Activated CD4-positive, alpha-beta T cell treated with anti-CD3 and anti-CD28 coated beads for 24 hours (primary cell): ENCODE data around the gene EIF4G3.
"Not testable (repeated sequence)": the region's sequence is repeated elsewhere in the genome, so short reads cannot be mapped to it uniquely, and the experiment has no call there.

Experiments used
- DNase-seq, 2 donors: peaks; one replicate each; pipeline ENCODE4 v3.0.0-alpha.2; 2020; ENCODE audit warnings: low read depth in 2 of 2

The EIF4G3 gene

GRCh38 chr1:20882837-20883236, 293.9 kb downstream of the EIF4G3 start:
- no peak for DNase-seq

GRCh38 chr1:20878799-20879198, 297.9 kb downstream of the EIF4G3 start:
- DNase-seq, result no peak

DNA sequence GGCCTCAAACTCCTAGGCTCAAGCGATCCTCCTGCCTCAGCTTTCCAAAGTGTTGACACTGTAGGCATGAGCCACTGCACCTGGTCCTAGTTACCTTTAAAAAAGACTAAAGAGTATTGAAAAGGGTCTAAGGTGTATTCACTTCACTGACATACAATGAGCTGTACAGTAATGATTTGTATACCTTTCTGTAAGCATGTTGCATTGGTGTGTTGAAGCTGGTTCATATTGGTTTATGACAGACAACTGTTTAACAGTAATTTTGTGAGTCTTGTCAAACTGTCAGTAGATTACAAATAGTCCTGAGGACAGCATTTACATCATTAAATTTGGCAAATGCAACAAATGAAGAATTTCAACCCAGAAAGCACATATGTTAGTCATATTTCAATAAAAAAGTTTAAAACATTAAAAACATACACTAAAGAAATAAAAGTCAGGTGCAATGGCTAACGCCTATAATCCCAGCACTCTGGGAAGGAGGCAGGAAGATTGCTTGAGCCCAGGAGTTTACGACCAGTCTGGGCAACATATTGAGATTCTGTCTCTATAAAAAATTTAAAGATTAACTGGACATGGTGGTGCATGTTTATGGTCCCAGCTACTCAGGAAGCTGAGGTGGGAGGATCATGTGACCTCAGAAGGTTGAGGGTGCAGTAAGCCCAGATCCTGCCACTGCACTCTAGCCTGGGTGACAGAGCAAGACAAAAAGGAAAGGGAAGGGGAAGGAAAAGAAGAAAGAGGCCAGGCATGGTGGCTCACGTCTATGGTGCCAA, 301.3 kb downstream of the EIF4G3 start:
- no peak for DNase-seq

DNA sequence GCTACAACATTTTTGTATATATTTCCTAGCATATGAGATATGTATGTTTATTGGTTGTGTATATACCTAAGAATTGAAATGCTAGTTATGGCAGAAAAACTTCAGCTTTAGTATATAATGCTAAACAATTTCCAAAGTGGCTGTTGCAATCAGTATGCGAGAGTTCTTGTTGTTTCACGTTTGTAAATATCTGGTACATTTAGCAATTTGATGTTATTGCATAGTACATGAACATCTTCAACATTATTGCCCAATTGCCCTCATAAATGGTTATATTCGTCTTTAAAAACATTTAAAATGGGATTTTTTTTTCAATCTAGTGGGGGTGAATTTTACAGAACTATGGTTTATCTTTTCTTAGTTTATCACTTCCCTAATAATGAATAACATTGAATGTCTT, 303.4 kb downstream of the EIF4G3 start:
- no peak for DNase-seq

DNA sequence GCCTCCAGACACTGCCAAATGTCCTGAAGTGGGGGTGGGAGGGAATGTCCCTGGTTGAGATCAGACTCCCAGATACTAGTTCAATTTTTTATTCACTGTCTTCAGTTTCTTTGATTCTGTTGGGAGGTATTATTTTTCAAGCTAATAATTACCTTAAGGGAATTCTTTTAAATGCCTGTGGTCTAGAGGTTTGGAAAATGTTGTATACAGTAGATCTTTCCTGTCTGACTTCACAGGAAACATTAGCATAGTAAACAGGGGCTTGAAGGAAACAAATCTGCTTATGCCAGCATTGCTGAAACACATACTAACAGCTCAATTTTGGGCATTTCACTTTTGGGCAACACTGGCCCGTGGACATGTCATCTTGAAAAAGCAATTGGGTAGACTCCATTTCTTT, 305.3 kb downstream of the EIF4G3 start:
- DNase-seq, result no peak

DNA sequence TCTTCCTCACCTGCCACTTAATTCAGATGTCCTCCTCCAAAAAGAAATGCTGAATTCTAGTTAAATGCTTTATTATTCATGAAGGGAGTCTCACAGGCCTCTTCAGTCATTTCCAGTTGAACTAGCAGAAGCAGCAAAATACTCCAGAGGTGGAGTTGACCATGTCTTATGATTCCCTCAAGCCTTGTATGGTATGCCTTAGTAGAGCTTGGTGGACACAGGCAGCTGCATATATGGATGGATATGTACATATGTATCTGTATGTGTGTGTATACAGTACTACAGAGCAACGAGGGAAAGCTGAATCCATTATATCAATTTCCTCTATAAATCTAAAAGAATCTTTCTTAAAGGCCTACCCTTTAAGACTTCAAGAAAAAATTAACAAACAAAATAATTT, 306.0 kb downstream of the EIF4G3 start:
- DNase-seq, result no peak

DNA sequence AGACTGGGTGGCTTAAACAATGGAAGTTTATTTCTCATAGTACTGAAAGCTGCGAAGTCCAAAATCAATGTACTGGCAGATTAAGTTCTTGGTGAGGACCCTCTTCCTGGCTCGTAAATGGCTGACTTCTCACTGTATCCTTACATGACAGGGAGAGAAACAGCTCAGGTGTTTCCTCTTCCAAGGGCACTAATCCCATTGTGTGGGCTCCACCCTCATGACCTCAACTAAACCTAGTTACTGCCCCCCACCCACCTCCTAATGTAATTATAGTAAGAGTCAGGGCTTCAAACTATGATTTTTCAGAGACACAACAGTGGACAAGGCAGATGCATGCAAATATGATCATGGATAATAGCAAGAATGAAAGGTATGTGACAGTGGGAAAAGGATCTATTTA, 308.4 kb downstream of the EIF4G3 start:
- no peak for DNase-seq

DNA sequence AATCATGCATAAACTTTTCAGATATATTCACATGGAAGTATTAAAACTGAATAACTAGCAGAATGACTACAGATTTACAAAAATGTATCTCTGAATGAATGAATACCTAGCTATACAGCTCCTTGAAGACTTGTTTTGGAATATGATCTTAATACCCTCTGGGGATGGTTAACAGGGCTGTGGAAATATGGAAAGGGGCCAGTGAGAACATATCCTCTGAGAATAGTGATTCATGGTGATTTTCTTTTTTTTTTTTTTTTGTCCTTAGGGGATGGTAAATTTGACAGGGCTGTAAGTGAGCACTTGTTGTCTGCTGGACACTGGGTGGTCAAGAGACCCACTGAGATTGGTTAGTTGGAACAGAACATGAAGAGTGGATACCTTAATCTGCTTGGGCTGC, 308.9 kb downstream of the EIF4G3 start:
- DNase-seq, result no peak

DNA sequence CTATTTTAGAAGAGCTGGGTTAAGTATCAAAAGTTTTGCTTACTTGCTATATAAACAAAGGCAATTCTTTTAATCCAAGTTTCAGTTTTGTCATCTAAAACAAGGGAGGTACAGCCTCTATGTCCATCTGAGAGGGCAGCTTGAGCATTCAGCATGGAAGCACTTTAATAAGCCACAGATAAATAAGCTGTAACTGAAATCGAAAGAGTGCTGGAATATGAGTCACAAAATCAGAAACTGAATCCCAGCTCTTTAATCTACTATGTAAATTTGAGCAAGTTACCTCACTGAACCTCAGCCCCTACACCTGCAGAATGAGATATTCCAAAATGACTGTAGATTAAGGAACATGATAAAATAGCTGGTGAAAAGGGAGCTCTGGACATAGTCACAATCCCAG, 309.6 kb downstream of the EIF4G3 start:
- DNase-seq, result no peak

GRCh38 chr1:20865001-20865400, 311.7 kb downstream of the EIF4G3 start:
- no peak for DNase-seq

DNA sequence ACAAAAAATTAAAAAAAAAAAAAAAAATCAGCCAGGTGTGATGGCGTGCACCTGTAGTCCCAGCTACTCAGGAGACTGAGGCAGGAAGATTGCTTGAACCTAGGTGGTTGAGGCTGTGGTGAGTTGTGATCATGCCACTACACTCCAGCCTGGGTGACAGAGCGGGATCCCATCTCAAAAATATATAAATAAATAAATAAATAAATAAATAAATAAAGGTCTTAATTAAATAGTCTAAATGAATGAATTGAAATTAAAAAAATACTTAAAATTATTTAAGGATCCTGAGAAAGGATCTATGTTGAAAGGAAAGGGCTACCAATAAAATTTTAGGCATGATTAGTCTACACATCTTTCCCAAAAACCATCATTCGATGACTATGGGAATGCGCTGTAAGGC, 322.2 kb downstream of the EIF4G3 start:
- no peak for DNase-seq

DNA sequence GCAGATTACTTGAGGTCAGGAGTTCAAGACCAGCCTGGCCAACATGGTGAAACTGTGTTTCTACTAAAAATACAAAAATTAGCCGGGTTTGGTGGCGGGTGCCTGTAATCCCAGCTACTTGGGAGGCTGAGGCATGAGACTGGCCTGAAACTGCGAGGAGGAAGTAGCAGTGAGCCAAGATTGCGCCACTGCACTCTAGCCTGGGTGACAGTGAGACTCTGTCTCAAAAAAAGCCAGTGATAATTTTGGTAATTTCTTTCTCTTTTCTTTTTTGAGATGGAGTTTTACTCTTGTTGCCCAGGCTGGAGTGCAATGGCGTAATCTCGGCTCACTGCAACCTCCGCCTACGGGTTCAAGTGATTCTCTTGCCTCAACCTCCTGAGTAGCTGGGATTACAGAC, 324.9 kb downstream of the EIF4G3 start:
- DNase-seq, result not testable (repeated sequence)

GRCh38 chr1:20850021-20850420, 326.7 kb downstream of the EIF4G3 start:
- DNase-seq, result no peak

GRCh38 chr1:20849100-20849499, 327.6 kb downstream of the EIF4G3 start:
- no peak for DNase-seq

DNA sequence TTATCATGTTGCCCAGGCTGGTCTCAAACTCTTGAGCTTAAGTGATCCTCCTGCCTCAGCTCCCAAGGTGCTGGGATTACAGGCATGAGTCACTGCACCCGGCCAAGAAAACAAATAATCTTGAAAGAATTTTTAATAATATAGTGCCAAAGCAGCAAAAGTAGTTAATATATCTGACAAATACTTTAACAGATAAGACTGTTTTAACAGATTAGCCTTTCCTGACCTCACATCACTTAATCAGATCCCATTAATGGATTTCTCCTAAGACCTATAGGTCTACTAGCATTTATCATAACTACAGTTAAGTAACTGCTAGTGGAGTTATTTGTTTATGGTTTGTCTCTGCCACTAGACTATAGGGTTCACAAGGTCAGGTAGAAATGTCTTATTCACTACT, 328.5 kb downstream of the EIF4G3 start:
- DNase-seq, result no peak

DNA sequence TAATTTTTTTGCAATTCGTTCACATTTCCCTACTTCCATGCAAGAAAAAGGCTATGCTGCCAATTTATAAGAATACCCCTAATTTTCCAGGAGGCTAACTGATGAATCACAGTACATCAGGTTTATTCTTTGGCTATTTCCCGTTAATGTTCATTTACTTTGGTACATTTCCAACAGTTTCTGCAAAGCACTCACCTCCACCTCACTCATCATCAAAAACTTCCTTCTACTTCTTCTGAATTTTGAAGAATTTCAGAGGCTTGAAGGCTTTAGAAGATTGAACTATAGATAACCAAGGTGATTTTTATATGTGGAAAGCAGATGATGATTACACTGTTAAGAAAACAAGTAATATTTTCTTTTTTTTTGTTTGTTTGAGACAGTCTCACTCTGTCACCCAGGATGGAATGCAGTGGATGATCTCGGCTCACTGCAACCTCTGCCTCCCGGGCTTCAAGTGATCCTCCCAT, 329.1 kb downstream of the EIF4G3 start:
- no peak for DNase-seq

DNA sequence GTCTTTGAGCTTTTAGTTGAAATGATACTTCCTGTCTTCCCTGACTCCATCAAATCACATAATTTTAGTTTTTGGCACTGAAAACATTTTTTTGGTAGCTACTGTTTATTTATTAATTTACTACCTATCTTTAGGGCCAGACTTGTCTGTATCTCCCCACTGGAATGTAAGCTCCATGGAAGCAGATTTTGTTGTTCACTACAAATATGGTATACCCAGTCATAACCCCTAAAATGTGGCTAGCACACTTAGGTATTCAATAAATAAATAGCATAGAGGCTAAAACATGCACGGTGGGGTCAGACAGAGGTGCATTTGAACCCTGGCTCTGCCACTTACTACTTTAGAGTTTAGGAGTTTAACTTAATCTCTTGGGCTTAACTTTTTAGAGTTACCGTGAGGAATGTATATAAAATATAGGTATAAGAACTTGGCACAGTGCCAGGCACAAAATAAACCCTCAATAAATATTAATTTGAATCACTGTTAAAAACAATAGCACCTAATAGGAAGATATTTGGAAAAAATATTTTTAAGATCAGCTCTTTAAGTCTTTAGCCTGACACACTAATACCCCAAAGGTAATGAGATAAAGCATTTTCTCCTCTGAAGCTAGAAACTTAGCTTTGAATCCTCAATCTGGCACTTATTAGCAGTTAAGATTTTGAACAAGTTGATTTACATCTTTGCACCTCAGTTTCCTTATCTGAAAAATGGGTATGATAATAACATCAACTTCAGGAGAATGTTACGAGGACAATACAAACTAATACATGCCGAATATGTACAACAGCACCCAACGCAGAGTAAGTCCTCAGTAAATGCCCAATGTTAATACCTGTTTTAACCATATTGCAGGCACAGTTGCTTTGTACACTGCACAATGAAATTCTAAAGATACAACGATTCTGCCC, 330.0 kb downstream of the EIF4G3 start:
- no peak for DNase-seq

DNA sequence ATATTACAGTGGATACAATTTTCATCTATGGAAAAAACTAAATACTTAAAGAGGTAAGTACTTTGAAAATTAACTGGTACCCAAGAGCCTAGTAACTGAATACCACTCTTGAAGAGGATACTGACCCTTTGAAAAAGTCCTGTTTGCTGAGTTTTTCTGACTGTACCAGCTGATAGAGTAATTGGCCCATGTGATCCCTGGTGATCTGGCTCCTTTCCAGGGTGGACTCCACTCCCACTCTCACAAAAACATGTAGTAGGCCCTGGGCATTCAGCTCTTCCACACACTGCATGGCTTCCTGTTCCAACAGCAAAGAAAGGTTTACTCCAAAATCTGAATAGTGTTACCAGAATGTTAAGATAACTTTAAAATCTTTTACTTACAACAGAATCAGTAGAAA, 336.0 kb downstream of the EIF4G3 start:
- no peak for DNase-seq

DNA sequence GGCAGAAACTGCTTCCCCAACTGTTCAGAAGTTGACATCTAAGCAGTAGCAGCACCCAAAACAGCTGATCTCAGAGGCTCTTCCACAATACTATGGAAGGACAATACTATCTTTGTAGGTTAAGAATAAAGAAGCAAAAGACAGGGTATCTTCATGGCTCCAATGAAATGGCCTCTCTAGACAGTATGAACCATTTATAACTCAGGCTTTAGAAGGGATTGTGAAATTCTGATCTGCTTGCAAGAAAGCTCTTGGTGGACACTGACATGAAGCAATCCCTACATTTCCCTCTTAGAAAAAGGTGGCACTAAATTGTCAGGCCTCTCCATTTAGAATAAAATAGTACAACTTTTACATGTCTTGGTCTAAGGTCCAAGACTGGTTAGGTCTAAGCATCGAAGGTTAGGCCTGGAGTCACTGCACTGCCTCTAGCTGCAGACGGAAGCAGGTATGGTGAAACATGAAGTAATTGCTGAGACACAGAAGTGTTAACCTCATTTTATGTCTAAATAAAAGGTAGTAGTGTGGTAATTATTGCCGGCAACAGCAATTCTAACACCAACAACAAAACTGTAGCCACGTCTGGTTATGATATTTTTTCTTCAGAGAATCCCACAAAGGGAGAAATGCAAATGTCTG, 339.0 kb downstream of the EIF4G3 start:
- no peak for DNase-seq

DNA sequence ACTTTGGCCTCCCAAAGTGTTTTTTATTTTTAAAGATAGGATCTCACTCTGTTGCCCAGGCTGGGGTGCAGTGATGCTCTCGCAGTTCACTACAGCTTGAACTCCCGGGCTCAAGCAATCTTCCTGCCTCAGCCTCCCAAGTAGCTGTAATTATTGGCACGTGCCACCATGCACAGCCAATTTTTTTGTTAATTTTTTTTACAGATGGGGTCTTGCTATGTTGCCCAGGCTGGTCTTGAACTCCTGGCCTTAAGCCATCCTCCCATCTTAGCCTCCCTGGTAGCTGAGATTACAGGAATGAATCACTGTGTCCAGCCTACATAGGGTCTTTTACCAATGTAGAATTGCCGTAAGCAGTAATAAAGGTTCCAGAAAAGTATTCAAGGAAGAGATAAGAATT, 340.5 kb downstream of the EIF4G3 start:
- no peak for DNase-seq

DNA sequence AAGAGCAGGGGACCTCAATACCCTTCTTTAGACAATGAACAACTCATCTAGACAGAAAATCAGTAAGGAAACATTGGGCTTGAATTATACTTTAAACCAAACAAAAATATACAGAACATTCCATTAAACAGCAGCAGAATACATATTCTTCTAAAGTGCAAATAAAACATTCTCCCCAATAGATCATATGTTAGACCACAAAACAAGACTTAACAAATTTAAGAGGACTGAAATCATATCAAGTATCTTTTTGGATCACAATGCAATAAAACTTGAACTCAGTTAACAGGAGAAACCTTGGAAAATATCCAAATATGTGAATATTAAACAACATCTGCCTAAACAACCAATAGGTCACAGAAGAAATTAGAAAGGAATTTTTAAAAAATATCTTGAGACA, 341.9 kb downstream of the EIF4G3 start:
- DNase-seq, result no peak

DNA sequence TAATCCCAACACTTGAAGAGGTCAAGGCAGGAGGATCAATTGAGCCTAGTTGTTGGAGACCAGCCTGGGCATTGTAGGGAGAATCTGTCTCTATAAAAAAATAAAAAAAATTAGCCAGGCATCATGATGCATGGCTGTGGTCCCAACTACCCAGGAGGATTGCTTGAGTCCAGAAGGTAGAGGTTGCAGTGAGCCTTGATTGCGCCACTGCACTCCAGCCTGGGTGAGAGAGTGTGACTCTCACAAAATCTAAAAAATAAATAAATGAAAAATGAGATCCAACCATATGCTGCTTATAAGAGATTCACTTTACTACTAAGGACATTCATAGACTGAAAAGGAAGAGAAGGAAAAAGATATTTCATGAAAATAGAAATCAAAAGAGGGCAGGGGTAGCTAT, 342.5 kb downstream of the EIF4G3 start:
- DNase-seq, result no peak

GRCh38 chr1:20830378-20830777, 346.3 kb downstream of the EIF4G3 start:
- no peak for DNase-seq
